Adrenal gland (tissue), 5 donors: ENCODE results near the gene PHF1.

Experiments used
- CTCF ChIP-seq, 6 experiments: fragments of 450-650 bp in 4 of 6; fragments of 200-600 bp in 2 of 6; sonication (generic) in 1 of 6; IDR thresholded peaks; 1 replicate in 5 of 6; 2 replicates in 1 of 6; pipeline versions ENCODE4 v1.5.1 to v1.8.0; 2016 to 2021; ENCODE audit warnings: antibody characterized with exemption in 6 of 6, mild to moderate bottlenecking in 2 of 6, moderate library complexity in 1 of 6
- POLR2A ChIP-seq, 2 donors: fragments of 450-650 bp; IDR thresholded peaks; one replicate each; pipeline ENCODE4 v1.6.1; 2017; ENCODE audit warnings: antibody characterized with exemption in 2 of 2, mild to moderate bottlenecking in 2 of 2, moderate library complexity in 1 of 2
- donor health status: DM: no; HTN: no; CAD: no.

DNA sequence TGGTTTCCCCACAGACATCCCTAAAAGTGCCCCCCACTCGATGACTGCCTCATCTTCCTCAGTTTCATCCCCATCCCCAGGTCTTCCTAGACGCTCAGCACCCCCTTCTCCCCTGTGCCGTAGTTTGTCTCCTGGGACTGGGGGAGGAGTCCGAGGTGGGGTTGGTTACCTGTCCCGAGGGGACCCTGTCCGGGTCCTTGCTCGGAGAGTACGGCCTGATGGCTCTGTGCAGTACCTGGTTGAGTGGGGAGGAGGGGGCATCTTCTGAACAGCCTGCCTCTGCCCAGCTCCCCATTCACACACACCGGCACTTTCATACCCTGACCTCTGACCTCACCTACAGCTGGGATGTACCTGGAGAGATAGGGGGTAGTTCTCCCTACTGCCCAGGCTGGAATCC lies 5.0 kb downstream of the PHF1 start:
- TF ChIP-seq CTCF (IDR thresholded peaks at IDR 0.05) (no peak), POLR2A (IDR thresholded peaks at IDR 0.05) (no peak)
